OCI-LY1 (cell line): ENCODE results near the gene INPP5A.

Experiments
- EZH2 ChIP-seq: fragments of 200-600 bp; sonication (generic), shearing (Covaris generic); IDR thresholded peaks from 2 replicates; pipeline ENCODE4 v1.8.0; 2017; ENCODE audit warnings: borderline replicate concordance, mixed run types, mild to moderate bottlenecking, antibody characterized with exemption, low read length, moderate library complexity, mixed read lengths
- TF ChIP-seq, protein P1 (sequence below): fragments of 200-600 bp; sonication (generic), shearing (Covaris generic); IDR thresholded peaks from 2 replicates; pipeline ENCODE4 v1.5.1; 2017; ENCODE audit warnings: mild to moderate bottlenecking, antibody characterized with exemption, low read length, moderate library complexity, mixed read lengths

DNA sequence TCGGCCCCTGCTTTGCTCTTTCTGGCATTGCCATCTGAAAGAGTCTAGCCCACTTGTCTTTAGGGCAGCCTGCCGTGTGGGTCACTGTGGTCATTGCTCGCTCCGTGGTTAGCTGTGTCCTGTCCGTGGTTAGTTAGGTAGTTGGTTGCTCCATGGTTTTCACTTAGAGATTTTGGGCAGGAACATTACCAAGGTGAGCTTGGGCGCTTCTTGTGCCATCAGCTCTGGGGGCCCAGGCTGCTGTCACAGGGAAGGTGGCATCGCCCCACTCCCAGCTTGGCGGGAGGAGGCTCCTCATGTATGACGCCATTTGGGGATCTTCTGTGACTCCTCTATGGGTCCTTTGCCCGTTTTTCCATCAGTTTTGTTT lies 53.1 kb downstream of the INPP5A start:
- TF ChIP-seq, protein P1, sequence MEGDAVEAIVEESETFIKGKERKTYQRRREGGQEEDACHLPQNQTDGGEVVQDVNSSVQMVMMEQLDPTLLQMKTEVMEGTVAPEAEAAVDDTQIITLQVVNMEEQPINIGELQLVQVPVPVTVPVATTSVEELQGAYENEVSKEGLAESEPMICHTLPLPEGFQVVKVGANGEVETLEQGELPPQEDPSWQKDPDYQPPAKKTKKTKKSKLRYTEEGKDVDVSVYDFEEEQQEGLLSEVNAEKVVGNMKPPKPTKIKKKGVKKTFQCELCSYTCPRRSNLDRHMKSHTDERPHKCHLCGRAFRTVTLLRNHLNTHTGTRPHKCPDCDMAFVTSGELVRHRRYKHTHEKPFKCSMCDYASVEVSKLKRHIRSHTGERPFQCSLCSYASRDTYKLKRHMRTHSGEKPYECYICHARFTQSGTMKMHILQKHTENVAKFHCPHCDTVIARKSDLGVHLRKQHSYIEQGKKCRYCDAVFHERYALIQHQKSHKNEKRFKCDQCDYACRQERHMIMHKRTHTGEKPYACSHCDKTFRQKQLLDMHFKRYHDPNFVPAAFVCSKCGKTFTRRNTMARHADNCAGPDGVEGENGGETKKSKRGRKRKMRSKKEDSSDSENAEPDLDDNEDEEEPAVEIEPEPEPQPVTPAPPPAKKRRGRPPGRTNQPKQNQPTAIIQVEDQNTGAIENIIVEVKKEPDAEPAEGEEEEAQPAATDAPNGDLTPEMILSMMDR = no peak
- no peak for TF ChIP-seq EZH2
